ENCODE measurements around the gene DDX10.

- TF ChIP-seq POLR2A (IDR thresholded peaks at IDR 0.05) (no peak), CTCF (IDR thresholded peaks at IDR 0.05 in 8 of 11, conservative IDR thresholded peaks at IDR 0.05 in 3 of 11) (no peak), POLR2AphosphoS5 (IDR thresholded peaks at IDR 0.05) (no peak)
Measured at GRCh38 chr11:108768370-108768769, 103.5 kb downstream of the DDX10 start.

Measured in spleen (tissue), 7 donors.